HepG2 (cell line): Measurements from ENCODE around the gene ANKS3. TPM values are rescaled to one million over a fixed set of nuclear protein-coding genes. Genes with fewer than 3 reads are reported as not detected.

Experiments
- ATAC-seq: fragments of 200-7000 bp; cut with Tn5 transposase; 3 replicates; pipeline ENCODE4 v1.9.1; 2020; ENCODE audit warnings: mild to moderate bottlenecking, moderate library complexity
- BruUV-seq: library from RNA; stranded (reverse); fragments of 400-500 nt; replicated peaks from 2 replicates; lab custom pipeline; 2021; lab: Mats Ljungman, UMichigan
- CTCF ChIA-PET: fragments of 300-600 bp; formaldehyde crosslinking; extraction: SDS; loops from one replicate; lab custom pipeline; 2021; ENCODE audit warnings: low total read pairs, inconsistent platforms, low intra/inter-chr PET ratio; lab: Yijun Ruan, JAX
- POLR2A ChIA-PET: fragments of 350-600 bp; sonication (Branson Sonifier 250); formaldehyde crosslinking; loops from one replicate; lab custom pipeline; 2020; ENCODE audit warnings: antibody characterized with exemption, inconsistent platforms; lab: Yijun Ruan, JAX
- DNase-seq: peaks from one replicate; pipeline ENCODE4 v3.0.0-alpha.2; 2015; ENCODE audit warnings: low spot score
- FAIRE-seq: peaks from 3 replicates; lab custom pipeline; 2011; peaks lifted over from hg19 to GRCh38; lab: Jason Lieb, UNC
- H2AFZ ChIP-seq: one replicate; pipeline ENCODE4 v1.6.1; 2011; ENCODE audit warnings: low read length, inconsistent platforms
- H3K27ac ChIP-seq: fragments of 300-600 bp; 3 replicates; pipeline ENCODE4 v1.8.0; 2011; ENCODE audit warnings: mixed run types, mild to moderate bottlenecking, mixed read lengths, low read length, inconsistent platforms; ENCODE audit not compliant: insufficient read depth; ENCODE audit errors: extremely low read length
- H3K27me3 ChIP-seq, 2 experiments: fragments of 200-600 bp in 1 of 2; 2 replicates in 1 of 2; 3 replicates in 1 of 2; pipeline versions ENCODE4 v1.6.0 to v1.8.0; 2011; ENCODE audit warnings: low read length in 2 of 2, mild to moderate bottlenecking in 2 of 2, moderate library complexity in 2 of 2, inconsistent platforms in 1 of 2; ENCODE audit not compliant: insufficient read depth in 2 of 2, control insufficient read depth in 1 of 2
- H3K36me3 ChIP-seq, 2 experiments: fragments of 200-600 bp in 1 of 2; replicated peaks in 1 of 2; 2 replicates in 1 of 2; 3 replicates in 1 of 2; pipeline versions ENCODE4 v1.5.1 to v1.8.0; 2011; ENCODE audit warnings: low read length in 2 of 2, inconsistent platforms in 1 of 2; ENCODE audit not compliant: insufficient read depth in 2 of 2, control insufficient read depth in 1 of 2
- H3K4me1 ChIP-seq: 2 replicates; pipeline ENCODE4 v1.5.1; 2012; ENCODE audit warnings: low read length, inconsistent platforms; ENCODE audit not compliant: insufficient read depth
- H3K4me2 ChIP-seq: 2 replicates; pipeline ENCODE4 v1.6.0; 2011; ENCODE audit warnings: low read depth, low read length, inconsistent platforms
- H3K4me3 ChIP-seq, 3 experiments: fragments of 200-600 bp in 1 of 3; sonication (generic), shearing (Covaris generic) in 1 of 3; replicated peaks in 1 of 3; 2 replicates each; pipeline ENCODE4 v1.5.1; 2011 to 2016; ENCODE audit warnings: low read length in 3 of 3, inconsistent platforms in 2 of 3, low read depth in 2 of 3, mild to moderate bottlenecking in 2 of 3, control low read depth in 1 of 3, mixed read lengths in 1 of 3; ENCODE audit not compliant: insufficient read depth in 1 of 3
- H3K79me2 ChIP-seq: one replicate; pipeline ENCODE4 v1.6.1; 2011; ENCODE audit warnings: low read length, inconsistent platforms; ENCODE audit not compliant: insufficient read depth
- H3K9ac ChIP-seq: 2 replicates; pipeline ENCODE4 v1.6.0; 2011; ENCODE audit warnings: mild to moderate bottlenecking, low read depth, low read length, inconsistent platforms; ENCODE audit not compliant: insufficient read depth
- H3K9me3 ChIP-seq: 2 replicates; pipeline ENCODE4 v1.5.1; 2012; ENCODE audit warnings: mild to moderate bottlenecking, low read length
- H4K20me1 ChIP-seq: 2 replicates; pipeline ENCODE4 v1.6.0; 2011; ENCODE audit warnings: inconsistent platforms, mild to moderate bottlenecking, low read length, moderate library complexity; ENCODE audit not compliant: insufficient read depth
- AGO2 ChIP-seq: fragments of 200-400 bp; formaldehyde crosslinking; optimal IDR thresholded peaks from 2 replicates; pipeline ENCODE3; 2017; ENCODE audit warnings: mild to moderate bottlenecking, low read depth, low read length, moderate library complexity
- ZNF263 ChIP-seq: sonication (generic); formaldehyde crosslinking; IDR thresholded peaks from 2 replicates; pipeline ENCODE4 v1.4.0; 2020; ENCODE audit warnings: missing genetic modification reagents
- WGBS: methylation state at CpG from one replicate; pipeline ENCODE4 v1.1.6; 2017; ENCODE audit warnings: low lambda C conversion rate; 5-methylcytosine and 5-hydroxymethylcytosine counted together
- in situ Hi-C: cut with HindIII; loops from 2 replicates; pipeline ENCODE4 v1.10.0; 2017; ENCODE audit warnings: low pct_unique_long_range_greater_than_20kb; ENCODE audit not compliant: extremely low pct_ligation_motif_present
- intact Hi-C: fragments of 100-400 bp; cut with micrococcal nuclease; formaldehyde crosslinking; loops from one replicate; pipeline ENCODE4 v1.10.0; 2022; ENCODE audit not compliant: unreplicated experiment
- polyA plus RNA-seq, 8 experiments: library from polyadenylated mRNA; depleted of rRNA in 3 of 8; stranded (reverse) in 7 of 8; unstranded in 1 of 8; fragments of >200 nt; fragmentation: Illumina TruSeq in 4 of 8; extraction: Trizol in 4 of 8; gene quantifications; 2 replicates each; pipeline versions ENCODE4 v1.2.1 to v1.2.3, GENCODE V29; 2011 to 2016; ENCODE audit warnings: low read depth in 4 of 8, missing spikeins in 1 of 8, mixed read lengths in 1 of 8; ENCODE audit not compliant: insufficient read depth in 1 of 8
- total RNA-seq, 5 experiments: library from RNA; depleted of rRNA; stranded (reverse); fragments of >200 nt; fragmentation: Illumina TruSeq; extraction: Trizol; gene quantifications; 2 replicates each; pipeline ENCODE4 v1.2.3, GENCODE V29; 2016; ENCODE audit warnings: low read depth in 1 of 5
- TF ChIP-seq, protein P1 (sequence below): sonication (generic); formaldehyde crosslinking; IDR thresholded peaks from 2 replicates; pipeline ENCODE4 v1.5.0; 2020; ENCODE audit warnings: mild to moderate bottlenecking, missing genetic modification reagents
- TF ChIP-seq, protein P2 (sequence below): sonication (generic); formaldehyde crosslinking; IDR thresholded peaks from 2 replicates; pipeline ENCODE4 v1.5.1; 2020; ENCODE audit warnings: mild to moderate bottlenecking, missing genetic modification reagents, moderate library complexity
- TF ChIP-seq, protein P3 (sequence below): sonication (generic); formaldehyde crosslinking; IDR thresholded peaks from 2 replicates; pipeline ENCODE4 v1.4.0; 2020; ENCODE audit warnings: missing genetic modification reagents

Gene ANKS3
- total and polyA plus RNA-seq, 2 of the 13 experiments (the other 11 are each of a cell fraction or from before 2014, with no cell fraction given): 11.4 to 15.9 TPM

DNA sequence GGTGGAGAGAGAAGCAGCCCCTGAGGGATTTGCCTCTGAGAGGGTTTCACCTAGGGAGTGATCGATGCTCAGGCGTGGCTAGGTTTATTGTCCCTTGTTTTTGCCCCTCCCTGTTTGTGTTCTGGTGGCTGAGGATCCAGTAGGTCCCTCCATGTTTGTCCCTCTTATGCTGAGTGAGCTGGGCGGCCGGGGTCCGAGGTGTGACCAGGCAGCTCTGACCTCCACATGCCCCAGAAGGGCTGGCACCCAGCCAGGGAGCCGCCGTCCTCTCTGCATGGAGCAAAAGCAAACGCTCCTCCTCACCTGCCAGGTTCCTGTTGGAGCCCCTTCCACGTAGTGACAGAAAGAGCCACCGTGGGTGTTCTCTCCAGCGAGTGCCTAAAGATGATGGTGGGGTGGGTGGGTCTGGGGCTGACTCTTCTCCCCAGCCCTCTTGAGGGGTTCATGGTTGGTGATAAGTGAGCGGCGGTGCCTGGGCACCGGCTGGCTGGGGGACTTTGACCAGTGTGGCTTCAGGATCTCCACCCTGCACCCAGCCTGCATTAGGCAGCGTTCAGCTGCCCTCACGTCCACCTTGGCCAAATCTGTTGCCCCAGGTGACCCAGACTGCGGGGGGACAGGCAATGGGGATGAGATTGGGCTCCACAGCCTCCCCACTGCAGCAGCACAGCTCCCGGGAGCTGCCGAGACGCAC is 54.8 kb downstream of the ANKS3 start:
- 0 out of 2 replicates have a peak, but pooled peaks have one; percentile 18 for TF ChIP-seq ZNF263 (CRISPR knock-in tag)
- TF ChIP-seq, protein P1, sequence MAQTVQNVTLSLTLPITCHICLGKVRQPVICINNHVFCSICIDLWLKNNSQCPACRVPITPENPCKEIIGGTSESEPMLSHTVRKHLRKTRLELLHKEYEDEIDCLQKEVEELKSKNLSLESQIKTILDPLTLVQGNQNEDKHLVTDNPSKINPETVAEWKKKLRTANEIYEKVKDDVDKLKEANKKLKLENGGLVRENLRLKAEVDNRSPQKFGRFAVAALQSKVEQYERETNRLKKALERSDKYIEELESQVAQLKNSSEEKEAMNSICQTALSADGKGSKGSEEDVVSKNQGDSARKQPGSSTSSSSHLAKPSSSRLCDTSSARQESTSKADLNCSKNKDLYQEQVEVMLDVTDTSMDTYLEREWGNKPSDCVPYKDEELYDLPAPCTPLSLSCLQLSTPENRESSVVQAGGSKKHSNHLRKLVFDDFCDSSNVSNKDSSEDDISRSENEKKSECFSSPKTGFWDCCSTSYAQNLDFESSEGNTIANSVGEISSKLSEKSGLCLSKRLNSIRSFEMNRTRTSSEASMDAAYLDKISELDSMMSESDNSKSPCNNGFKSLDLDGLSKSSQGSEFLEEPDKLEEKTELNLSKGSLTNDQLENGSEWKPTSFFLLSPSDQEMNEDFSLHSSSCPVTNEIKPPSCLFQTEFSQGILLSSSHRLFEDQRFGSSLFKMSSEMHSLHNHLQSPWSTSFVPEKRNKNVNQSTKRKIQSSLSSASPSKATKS (CRISPR knock-in tag): no peak
- TF ChIP-seq, protein P2, sequence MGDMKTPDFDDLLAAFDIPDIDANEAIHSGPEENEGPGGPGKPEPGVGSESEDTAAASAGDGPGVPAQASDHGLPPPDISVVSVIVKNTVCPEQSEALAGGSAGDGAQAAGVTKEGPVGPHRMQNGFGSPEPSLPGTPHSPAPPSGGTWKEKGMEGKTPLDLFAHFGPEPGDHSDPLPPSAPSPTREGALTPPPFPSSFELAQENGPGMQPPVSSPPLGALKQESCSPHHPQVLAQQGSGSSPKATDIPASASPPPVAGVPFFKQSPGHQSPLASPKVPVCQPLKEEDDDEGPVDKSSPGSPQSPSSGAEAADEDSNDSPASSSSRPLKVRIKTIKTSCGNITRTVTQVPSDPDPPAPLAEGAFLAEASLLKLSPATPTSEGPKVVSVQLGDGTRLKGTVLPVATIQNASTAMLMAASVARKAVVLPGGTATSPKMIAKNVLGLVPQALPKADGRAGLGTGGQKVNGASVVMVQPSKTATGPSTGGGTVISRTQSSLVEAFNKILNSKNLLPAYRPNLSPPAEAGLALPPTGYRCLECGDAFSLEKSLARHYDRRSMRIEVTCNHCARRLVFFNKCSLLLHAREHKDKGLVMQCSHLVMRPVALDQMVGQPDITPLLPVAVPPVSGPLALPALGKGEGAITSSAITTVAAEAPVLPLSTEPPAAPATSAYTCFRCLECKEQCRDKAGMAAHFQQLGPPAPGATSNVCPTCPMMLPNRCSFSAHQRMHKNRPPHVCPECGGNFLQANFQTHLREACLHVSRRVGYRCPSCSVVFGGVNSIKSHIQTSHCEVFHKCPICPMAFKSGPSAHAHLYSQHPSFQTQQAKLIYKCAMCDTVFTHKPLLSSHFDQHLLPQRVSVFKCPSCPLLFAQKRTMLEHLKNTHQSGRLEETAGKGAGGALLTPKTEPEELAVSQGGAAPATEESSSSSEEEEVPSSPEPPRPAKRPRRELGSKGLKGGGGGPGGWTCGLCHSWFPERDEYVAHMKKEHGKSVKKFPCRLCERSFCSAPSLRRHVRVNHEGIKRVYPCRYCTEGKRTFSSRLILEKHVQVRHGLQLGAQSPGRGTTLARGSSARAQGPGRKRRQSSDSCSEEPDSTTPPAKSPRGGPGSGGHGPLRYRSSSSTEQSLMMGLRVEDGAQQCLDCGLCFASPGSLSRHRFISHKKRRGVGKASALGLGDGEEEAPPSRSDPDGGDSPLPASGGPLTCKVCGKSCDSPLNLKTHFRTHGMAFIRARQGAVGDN (CRISPR knock-in tag): peak; percentile 36; the same call in 1 of the 2 replicates
- TF ChIP-seq AGO2: peak; percentile 36
- TF ChIP-seq, protein P3, sequence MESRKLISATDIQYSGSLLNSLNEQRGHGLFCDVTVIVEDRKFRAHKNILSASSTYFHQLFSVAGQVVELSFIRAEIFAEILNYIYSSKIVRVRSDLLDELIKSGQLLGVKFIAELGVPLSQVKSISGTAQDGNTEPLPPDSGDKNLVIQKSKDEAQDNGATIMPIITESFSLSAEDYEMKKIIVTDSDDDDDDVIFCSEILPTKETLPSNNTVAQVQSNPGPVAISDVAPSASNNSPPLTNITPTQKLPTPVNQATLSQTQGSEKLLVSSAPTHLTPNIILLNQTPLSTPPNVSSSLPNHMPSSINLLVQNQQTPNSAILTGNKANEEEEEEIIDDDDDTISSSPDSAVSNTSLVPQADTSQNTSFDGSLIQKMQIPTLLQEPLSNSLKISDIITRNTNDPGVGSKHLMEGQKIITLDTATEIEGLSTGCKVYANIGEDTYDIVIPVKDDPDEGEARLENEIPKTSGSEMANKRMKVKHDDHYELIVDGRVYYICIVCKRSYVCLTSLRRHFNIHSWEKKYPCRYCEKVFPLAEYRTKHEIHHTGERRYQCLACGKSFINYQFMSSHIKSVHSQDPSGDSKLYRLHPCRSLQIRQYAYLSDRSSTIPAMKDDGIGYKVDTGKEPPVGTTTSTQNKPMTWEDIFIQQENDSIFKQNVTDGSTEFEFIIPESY (CRISPR knock-in tag): peak; percentile 71
- Histone ChIP-seq H3K9me3 (no peaks in the 10 kb centered on the region), H2AFZ (no peak overlapping the region), H3K27ac (peak overlapping the region; percentile 18), H3K36me3 (peaks cover 22 to 58% of the 10 kb centered on the region in 2 experiments; a peak in 4 of 5 replicates), H3K4me3 (no peak overlapping the region), H4K20me1 (no peaks in the 10 kb centered on the region), H3K4me2 (no peak overlapping the region), H3K9ac (no peak overlapping the region), H3K79me2 (peaks cover 3% of the 10 kb centered on the region), H3K4me1 (peaks cover 40% of the 10 kb centered on the region), H3K27me3 (no peaks in the 10 kb centered on the region)
- ATAC-seq: no peak
- BruUV-seq: no TSS peak
- no peak for FAIRE-seq
- ChIA-PET POLR2A (no interaction called here), CTCF (no interaction called here)
- 77% methylated on average over 5 of the region's 20 CpGs for WGBS
- in situ Hi-C loops (no loop called here), intact Hi-C loops (no loop called here)
- peak; percentile 18 for DNase-seq
